Colonic mucosa (tissue), 4 donors: ENCODE data around the gene ELF2. TPM values are rescaled to one million over a fixed set of nuclear protein-coding genes. Genes with fewer than 3 reads are reported as not detected.
A peak's percentile ranks its signal among the peaks of the same experiment; 100 is the strongest.

ENCODE experiments used
- DNase-seq: peaks from one replicate; pipeline ENCODE4 v3.0.0-alpha.2; 2020
- H3K27ac ChIP-seq: fragments of 200-600 bp; one replicate; pipeline ENCODE4 v1.8.0; 2021
- H3K27me3 ChIP-seq: fragments of 200-600 bp; one replicate; pipeline ENCODE4 v1.8.0; 2021
- H3K36me3 ChIP-seq: fragments of 200-600 bp; one replicate; pipeline ENCODE4 v1.8.0; 2021
- H3K4me1 ChIP-seq: fragments of 200-600 bp; one replicate; pipeline ENCODE4 v1.8.0; 2021; ENCODE audit warnings: mild to moderate bottlenecking
- H3K4me3 ChIP-seq: fragments of 200-600 bp; one replicate; pipeline ENCODE4 v1.8.0; 2021
- H3K9ac ChIP-seq, 2 donors: one replicate each; pipeline ENCODE4 v1.7.0; 2013; ENCODE audit warnings: control low read depth in 2 of 2, low read depth in 2 of 2, low read length in 2 of 2
- H3K9me3 ChIP-seq: fragments of 200-600 bp; one replicate; pipeline ENCODE4 v1.8.0; 2021
- CTCF ChIP-seq: fragments of 200-600 bp; IDR thresholded peaks from one replicate; pipeline ENCODE4 v1.8.0; 2022; ENCODE audit warnings: antibody characterized with exemption, mild to moderate bottlenecking
- intact Hi-C: fragments of 100-400 bp; cut with DNase I; formaldehyde crosslinking; loops from one replicate; pipeline ENCODE4 v1.14.1; 2022
- total RNA-seq, 2 donors: library from RNA; stranded (reverse); fragmentation: NEBNext Ultra II Directional in 1 of 2; extraction: Animal tissue kit (Norgen Biotek cat#: 25700) in 1 of 2; gene quantifications; one replicate each; pipeline ENCODE4 v1.2.1, GENCODE V29; 2021
- donor health status: healthy.
- donor health status: DM: no; HTN: no; CAD: no.
- donor health status: DM: no; HTN: no; CAD: no.

ELF2 gene
- total RNA-seq, 2 donors from 2014 or later: 30.0 to 40.0 TPM

GRCh38 chr4:139083956-139084803 lies 92.8 kb downstream of the ELF2 start:
- H3K36me3 ChIP-seq: no peaks in the 10 kb centered on the region
- intact Hi-C loops: loop anchor here (5.0 kb wide), 1 partner anchor 93 kb away; the partner anchor contains the start of gene ELF2
- TF ChIP-seq CTCF: peak; percentile 16
- H3K27me3 ChIP-seq: no peaks in the 10 kb centered on the region
- no peaks in the 10 kb centered on the region for H3K9me3 ChIP-seq
- H3K4me1 ChIP-seq: peaks cover 11% of the 10 kb centered on the region
- peak overlapping the region; percentile 90 to 96 for H3K9ac ChIP-seq
- peak; percentile 86 for DNase-seq
- peak overlapping the region; percentile 89 for H3K4me3 ChIP-seq
- peak overlapping the region; percentile 98 for H3K27ac ChIP-seq

GRCh38 chr4:139083607-139083955 lies 93.4 kb downstream of the ELF2 start:
- Histone ChIP-seq H3K4me1 (peaks cover 11% of the 10 kb centered on the region), H3K27me3 (no peaks in the 10 kb centered on the region), H3K9me3 (no peaks in the 10 kb centered on the region), H3K27ac (peak overlapping the region; percentile 98), H3K9ac (peak overlapping the region; percentile 90 to 96), H3K4me3 (peak overlapping the region; percentile 89), H3K36me3 (no peaks in the 10 kb centered on the region)
- intact Hi-C loops: loop anchor here (5.0 kb wide), 1 partner anchor 94 kb away; the partner anchor contains the start of gene ELF2
- DNase-seq: no peak
- TF ChIP-seq CTCF: no peak

GRCh38 chr4:139082750-139083606 lies 94.0 kb downstream of the ELF2 start:
- Histone ChIP-seq H3K36me3 (no peaks in the 10 kb centered on the region), H3K9ac (peak overlapping the region; percentile 90 to 96), H3K4me3 (peak overlapping the region; percentile 89), H3K27ac (peak overlapping the region; percentile 98), H3K4me1 (peaks cover 11% of the 10 kb centered on the region), H3K9me3 (no peaks in the 10 kb centered on the region), H3K27me3 (no peaks in the 10 kb centered on the region)
- peak; percentile 99 for DNase-seq
- intact Hi-C loops: loop anchor here (5.0 kb wide), 1 partner anchor 94 kb away; the partner anchor contains the start of gene ELF2
- no peak for TF ChIP-seq CTCF

GRCh38 chr4:139078926-139079325 lies 98.1 kb downstream of the ELF2 start:
- Histone ChIP-seq H3K4me3 (no peak overlapping the region), H3K36me3 (no peaks in the 10 kb centered on the region), H3K27ac (no peak overlapping the region), H3K4me1 (peaks cover 11% of the 10 kb centered on the region), H3K27me3 (no peaks in the 10 kb centered on the region), H3K9me3 (no peaks in the 10 kb centered on the region), H3K9ac (no peak overlapping the region)
- no peak for DNase-seq
- intact Hi-C loops: no loop called here
- TF ChIP-seq CTCF: no peak

GRCh38 chr4:139077567-139078355 lies 99.3 kb downstream of the ELF2 start:
- intact Hi-C loops: no loop called here
- TF ChIP-seq CTCF: no peak
- Histone ChIP-seq H3K9ac (no peak overlapping the region), H3K27me3 (no peaks in the 10 kb centered on the region), H3K27ac (no peak overlapping the region), H3K4me1 (peaks cover 11% of the 10 kb centered on the region), H3K9me3 (no peaks in the 10 kb centered on the region), H3K4me3 (no peak overlapping the region), H3K36me3 (no peaks in the 10 kb centered on the region)
- no peak for DNase-seq
